GM19455 (cell line): ENCODE data around the gene PSAT1.

ENCODE experiments used
- ATAC-seq: cut with Tn5 transposase; IDR thresholded peaks from one replicate; pipeline ENCODE4 v1.9.1; 2021; ENCODE audit not compliant: unreplicated experiment

PSAT1 gene

DNA sequence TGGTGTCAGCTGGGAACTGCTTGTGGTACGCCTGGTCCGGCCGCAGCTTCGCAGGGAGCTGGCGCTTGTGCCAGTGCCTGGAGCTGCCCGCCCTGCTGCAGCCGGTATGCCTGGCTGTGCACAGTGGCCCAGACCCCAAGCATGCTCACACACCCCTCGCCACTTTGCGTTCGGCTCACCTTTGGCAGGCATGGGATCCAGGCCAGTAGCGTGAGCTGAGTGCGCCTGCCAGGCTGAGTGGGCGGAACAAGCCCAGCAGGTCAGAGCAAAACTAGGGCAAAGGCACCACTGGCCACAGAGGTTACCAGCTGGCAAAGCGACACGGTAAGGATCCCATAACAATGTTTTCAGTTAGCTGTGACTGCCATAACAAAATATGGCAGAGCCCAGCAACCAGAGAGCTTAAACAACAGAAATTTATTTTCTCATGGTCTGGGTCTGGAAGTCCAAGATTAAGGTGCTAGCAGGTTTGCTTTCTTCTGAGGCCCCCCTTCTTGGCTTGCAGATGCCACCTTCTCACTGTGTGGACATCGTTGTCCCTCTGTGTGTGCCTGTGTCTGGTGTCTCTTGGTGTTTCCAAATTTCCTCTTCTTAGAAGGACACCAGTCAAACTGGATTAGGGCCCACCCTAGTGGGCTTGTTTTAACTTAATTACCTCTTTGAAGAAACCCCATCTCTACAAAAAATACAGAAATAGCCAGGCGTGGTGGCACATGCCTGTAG is 61.6 kb downstream of the PSAT1 start:
- ATAC-seq = no peak

- no peak for ATAC-seq
Measured at GRCh38 chr9:78363221-78363620, 66.3 kb downstream of the PSAT1 start.

DNA sequence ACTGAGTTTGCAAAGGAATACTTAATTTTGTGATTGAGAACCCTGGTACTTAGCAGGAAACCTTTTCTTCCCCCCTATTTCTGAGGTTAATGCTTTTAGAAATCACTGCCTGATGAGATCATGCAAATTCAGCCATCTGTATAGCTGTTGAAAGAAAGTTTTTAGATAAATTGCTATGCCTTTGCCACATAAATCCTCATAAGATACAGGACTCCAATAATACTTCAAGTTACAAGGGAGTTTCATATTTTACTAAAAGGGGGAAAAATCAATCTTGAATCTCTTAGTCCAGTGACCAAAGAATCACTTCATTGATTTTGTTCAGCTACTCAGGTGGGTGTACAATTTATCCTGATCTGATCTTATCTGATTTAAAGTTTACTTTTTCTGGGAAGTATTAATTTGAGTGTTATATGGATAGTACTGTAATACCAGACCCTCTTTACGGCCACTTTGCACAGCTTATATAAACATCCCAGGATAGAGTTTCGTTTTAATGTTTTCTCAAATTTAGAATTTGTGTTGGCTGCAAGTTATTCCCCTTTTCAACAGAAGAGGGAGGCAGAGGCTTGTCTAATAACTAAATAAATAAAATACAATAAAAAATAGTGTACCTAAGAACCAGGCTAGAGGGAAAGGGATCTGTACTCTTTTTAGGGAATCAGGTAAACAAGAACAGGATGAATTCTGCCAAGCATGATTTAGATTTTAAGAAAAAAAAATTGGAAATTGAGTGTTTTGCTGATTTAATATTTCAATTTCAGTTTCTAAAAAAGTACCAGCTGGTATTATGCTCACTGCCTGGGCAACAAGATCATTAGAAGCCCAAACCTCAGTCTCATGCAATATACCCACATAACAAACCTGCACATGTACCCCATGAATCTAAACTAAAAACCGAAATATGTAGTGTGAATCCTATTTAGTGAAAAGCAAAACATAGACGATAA is 69.1 kb downstream of the PSAT1 start:
- ATAC-seq = no peak

GRCh38 chr9:78366827-78367226 is 69.9 kb downstream of the PSAT1 start:
- ATAC-seq = no peak

GRCh38 chr9:78368236-78368635 is 71.3 kb downstream of the PSAT1 start:
- no peak for ATAC-seq

DNA sequence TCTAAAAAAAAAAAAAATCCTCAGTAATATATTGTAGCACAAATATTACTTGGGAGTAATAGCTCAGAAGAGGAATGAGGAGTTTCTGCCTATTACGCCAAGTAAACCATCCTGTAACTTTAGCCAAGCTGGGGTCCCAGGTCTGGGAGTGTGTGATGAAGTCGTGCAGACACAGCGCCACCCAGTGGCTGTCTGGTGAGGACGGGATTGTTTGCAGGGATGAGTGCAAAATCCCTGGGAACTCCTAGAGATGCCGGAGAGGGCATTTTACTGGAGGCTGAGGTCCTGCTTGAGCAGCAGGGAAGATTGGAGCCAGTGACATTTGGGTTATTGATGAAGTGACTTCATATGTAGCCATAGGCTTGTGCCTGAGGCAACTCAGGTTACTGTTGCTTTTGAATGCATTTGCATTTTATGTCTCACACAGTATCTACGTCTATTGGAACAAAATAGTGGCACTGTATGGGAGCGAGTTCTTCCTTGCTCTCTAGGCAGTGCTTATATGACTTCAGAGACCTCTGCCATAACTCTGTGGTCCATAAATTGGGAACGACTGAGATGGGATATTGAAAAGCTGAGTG is 72.8 kb downstream of the PSAT1 start:
- ATAC-seq = peak; percentile 72

DNA sequence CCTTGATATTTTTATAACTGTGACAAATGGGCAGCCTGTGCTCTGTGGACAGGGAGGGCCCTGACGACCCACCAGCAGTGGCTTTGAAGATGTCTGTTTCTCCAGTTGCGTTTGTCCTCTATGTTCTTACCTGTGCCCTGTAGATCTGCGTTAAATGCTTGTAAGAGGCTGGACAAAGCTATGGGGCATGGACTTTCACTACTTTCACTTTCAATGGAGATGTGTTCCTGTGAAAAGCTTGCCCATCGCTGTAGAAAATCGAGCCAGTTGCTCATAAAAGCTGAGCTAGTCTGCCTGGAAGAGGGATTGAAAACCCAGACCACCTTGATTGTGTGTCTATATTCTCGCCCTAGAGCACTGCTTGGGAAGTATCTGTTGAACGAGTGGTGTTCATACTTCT is 74.1 kb downstream of the PSAT1 start:
- ATAC-seq = no peak

- ATAC-seq = no peak
Measured at GRCh38 chr9:78371981-78372380, 75.1 kb downstream of the PSAT1 start.
